ENCODE data around the gene CCDC112. TPM values are rescaled to one million over a fixed set of nuclear protein-coding genes. Genes with fewer than 3 reads are reported as not detected.

The CCDC112 gene
- total RNA-seq, 1 experiment from 2014 or later, result 13.0 TPM

DNA sequence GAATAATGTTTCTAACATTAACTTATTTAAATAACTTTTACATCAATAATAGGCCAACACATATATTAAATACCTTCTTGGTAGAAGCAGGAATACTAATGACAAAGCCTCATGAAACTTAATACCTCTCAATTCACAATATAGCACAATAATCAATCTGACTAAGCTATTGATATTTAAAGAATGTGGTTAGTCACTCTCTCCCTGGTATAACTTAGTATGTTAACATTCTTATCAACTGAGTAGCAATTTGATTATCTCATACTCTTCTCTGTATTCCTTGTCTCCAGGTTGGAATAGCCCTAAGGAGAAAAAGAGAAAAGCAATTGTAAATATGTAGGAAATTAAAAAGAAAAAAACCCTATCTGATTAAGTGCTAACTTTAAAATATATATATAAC, 28.8 kb downstream of the CCDC112 start:
- H3K14ac ChIP-seq (ENCODE audit: insufficient read depth, low read length), result no peak overlapping the region

More for the DNA sequence above, 28.8 kb downstream of the CCDC112 start:
- no peak for DNase-seq
- Histone ChIP-seq H2BK20ac (ENCODE audit: low read depth, low read length, poor library complexity, severe bottlenecking) (no peak overlapping the region), H3K9ac (ENCODE audit: extremely low read depth, insufficient read length, low read length) (no peak overlapping the region), H2BK15ac (ENCODE audit: low read depth, low read length) (no peak overlapping the region), H3K23me2 (ENCODE audit: insufficient read length, low read depth, low read length, poor library complexity, severe bottlenecking) (peaks cover 4% of the 10 kb centered on the region), H4K8ac (replicated peaks; ENCODE audit: insufficient read length, low read depth, low read length) (no peak overlapping the region), H3T11ph (ENCODE audit: low read length) (no peak overlapping the region), H3K4ac (ENCODE audit: low read depth, low read length) (no peak overlapping the region), H2BK120ac (ENCODE audit: low read depth, low read length, poor library complexity, severe bottlenecking) (no peak overlapping the region), H3K18ac (ENCODE audit: insufficient read length, low read depth, low read length) (no peak overlapping the region), H3K79me2 (ENCODE audit: insufficient read depth, low read length) (no peaks in the 10 kb centered on the region), H2BK5ac (ENCODE audit: insufficient read length, low read length) (no peak overlapping the region), H3K9me3 (ENCODE audit: control insufficient read depth, low read depth, low read length) (no peaks in the 10 kb centered on the region), H3K4me2 (ENCODE audit: insufficient read depth, insufficient read length, low read length) (no peak overlapping the region), H3K56ac (ENCODE audit: insufficient read length, low read depth, low read length) (no peak overlapping the region), H4K91ac (ENCODE audit: insufficient read length, low read depth, low read length) (no peak overlapping the region), H3K4me1 (ENCODE audit: insufficient read depth, low read length) (no peaks in the 10 kb centered on the region), H3K79me1 (ENCODE audit: insufficient read depth, low read depth, low read length, poor library complexity, severe bottlenecking) (no peaks in the 10 kb centered on the region), H2BK12ac (ENCODE audit: insufficient read length, low read depth, low read length) (no peak overlapping the region), H3K27ac (ENCODE audit: insufficient read length, low read depth, low read length) (no peak overlapping the region), H3K27me3 (ENCODE audit: insufficient read depth, low read length) (no peaks in the 10 kb centered on the region), H3K23ac (ENCODE audit: insufficient read length, low read depth, low read length) (no peak overlapping the region), H4K20me1 (ENCODE audit: control insufficient read depth, insufficient read depth, insufficient read length) (no peaks in the 10 kb centered on the region), H2AFZ (ENCODE audit: low read length) (no peak overlapping the region), H2AK5ac (ENCODE audit: insufficient read length, low read length) (no peak overlapping the region), H4K5ac (ENCODE audit: insufficient read length, low read depth, low read length) (no peak overlapping the region)
- H3K27me3 Mint-ChIP-seq (ENCODE audit: low read depth), result no peaks in the 10 kb centered on the region; the same call in 1 of the 2 replicates
- H3K4me1 Mint-ChIP-seq, result peaks cover 6 to 9% of the 10 kb centered on the region in 2 experiments; a peak in 3 of 4 replicates
- peaks cover 1 to 27% (median 14%) of the 10 kb centered on the region in 3 experiments; a peak in 6 of 7 replicates for H3K36me3 Mint-ChIP-seq (ENCODE audit: insufficient read depth in 1 of 3, low read depth in 3 of 3)
- H3K27ac Mint-ChIP-seq, result no peak overlapping the region
- H3K4me3 Mint-ChIP-seq, result no peak overlapping the region
- TF ChIP-seq, protein P1, sequence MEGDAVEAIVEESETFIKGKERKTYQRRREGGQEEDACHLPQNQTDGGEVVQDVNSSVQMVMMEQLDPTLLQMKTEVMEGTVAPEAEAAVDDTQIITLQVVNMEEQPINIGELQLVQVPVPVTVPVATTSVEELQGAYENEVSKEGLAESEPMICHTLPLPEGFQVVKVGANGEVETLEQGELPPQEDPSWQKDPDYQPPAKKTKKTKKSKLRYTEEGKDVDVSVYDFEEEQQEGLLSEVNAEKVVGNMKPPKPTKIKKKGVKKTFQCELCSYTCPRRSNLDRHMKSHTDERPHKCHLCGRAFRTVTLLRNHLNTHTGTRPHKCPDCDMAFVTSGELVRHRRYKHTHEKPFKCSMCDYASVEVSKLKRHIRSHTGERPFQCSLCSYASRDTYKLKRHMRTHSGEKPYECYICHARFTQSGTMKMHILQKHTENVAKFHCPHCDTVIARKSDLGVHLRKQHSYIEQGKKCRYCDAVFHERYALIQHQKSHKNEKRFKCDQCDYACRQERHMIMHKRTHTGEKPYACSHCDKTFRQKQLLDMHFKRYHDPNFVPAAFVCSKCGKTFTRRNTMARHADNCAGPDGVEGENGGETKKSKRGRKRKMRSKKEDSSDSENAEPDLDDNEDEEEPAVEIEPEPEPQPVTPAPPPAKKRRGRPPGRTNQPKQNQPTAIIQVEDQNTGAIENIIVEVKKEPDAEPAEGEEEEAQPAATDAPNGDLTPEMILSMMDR (conservative IDR thresholded peaks at IDR 0.05), result no peak
- H3K9me3 Mint-ChIP-seq, result no peaks in the 10 kb centered on the region

All from H9 (cell line).